ENCODE results near the gene SMYD3.

The SMYD3 gene

DNA sequence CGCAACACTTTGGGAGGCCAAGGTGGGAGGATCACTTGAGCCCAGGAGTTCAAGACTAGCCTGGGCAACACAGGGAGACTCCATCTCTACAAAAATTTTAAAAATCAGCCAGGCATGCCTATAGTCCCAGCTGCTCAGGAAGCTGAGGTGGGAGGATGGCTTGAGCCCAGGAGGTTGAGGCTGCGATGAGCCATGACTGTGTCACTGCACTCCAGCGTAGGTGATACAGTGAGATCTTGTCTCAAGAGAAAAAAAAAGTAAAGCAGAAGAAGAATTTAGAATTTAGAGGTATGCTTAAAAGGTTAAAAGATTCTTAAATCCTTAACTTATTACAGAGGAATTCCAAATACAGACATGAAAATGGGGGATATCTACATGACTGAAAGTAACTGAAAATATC lies 79.5 kb downstream of the SMYD3 start:
- DNase-seq: peak; percentile 19
- in situ Hi-C loops (cut with MboI; ENCODE audit: low pct_unique_long_range_greater_than_20kb, low sequenced_read_pairs): no loop called here

- no peak for DNase-seq
- in situ Hi-C loops (cut with MboI; ENCODE audit: low pct_unique_long_range_greater_than_20kb, low sequenced_read_pairs): no loop called here
Measured at GRCh38 chr1:246425895-246426294, 81.2 kb downstream of the SMYD3 start.

- no peak for DNase-seq
Measured at GRCh38 chr1:246425139-246425794, 81.8 kb downstream of the SMYD3 start.

GRCh38 chr1:246420300-246420699 lies 86.8 kb downstream of the SMYD3 start:
- in situ Hi-C loops (cut with MboI; ENCODE audit: low pct_unique_long_range_greater_than_20kb, low sequenced_read_pairs): no loop called here
- DNase-seq: no peak

More at GRCh38 chr1:246425139-246425794, 81.8 kb downstream of the SMYD3 start:
- in situ Hi-C loops (cut with MboI; ENCODE audit: low pct_unique_long_range_greater_than_20kb, low sequenced_read_pairs): no loop called here

DNA sequence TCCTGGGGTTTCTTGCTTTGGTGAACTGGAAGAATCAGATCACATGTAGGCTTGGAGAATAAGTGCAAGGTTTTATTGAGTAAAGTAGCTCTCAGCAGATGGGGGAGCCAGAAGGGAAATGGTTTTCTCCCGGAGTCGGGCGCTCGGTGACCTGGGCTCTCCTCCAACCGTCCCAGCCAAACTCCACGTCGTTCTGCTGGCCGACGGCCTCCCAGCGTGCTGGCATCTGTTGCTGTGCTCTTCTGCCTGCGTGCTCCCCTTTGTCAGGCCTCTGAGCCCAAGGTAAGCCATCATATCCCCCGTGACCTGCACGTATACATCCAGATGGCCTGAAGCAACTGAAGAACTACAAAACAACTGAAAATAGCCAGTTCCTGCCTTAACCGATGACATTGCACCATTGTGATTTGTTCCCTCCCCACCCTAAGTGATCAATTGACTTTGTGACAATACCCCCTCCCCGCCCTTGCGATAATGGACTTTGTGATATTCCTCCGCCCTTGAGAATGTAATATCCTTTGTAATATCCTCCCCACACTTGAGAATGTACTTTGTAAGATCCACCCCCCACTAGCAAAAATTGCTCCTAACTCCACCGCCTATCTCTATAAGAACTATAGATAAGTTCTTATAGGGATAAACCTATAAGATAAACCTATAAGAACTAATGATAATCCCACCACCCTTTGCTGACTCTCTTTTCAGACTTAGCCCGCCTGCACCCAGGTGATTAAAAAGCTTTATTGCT lies 88.3 kb downstream of the SMYD3 start:
- in situ Hi-C loops (cut with MboI; ENCODE audit: low pct_unique_long_range_greater_than_20kb, low sequenced_read_pairs): no loop called here
- DNase-seq: no peak

GRCh38 chr1:246417813-246418564 lies 89.1 kb downstream of the SMYD3 start:
- in situ Hi-C loops (cut with MboI; ENCODE audit: low pct_unique_long_range_greater_than_20kb, low sequenced_read_pairs): no loop called here
- DNase-seq: no peak

DNA sequence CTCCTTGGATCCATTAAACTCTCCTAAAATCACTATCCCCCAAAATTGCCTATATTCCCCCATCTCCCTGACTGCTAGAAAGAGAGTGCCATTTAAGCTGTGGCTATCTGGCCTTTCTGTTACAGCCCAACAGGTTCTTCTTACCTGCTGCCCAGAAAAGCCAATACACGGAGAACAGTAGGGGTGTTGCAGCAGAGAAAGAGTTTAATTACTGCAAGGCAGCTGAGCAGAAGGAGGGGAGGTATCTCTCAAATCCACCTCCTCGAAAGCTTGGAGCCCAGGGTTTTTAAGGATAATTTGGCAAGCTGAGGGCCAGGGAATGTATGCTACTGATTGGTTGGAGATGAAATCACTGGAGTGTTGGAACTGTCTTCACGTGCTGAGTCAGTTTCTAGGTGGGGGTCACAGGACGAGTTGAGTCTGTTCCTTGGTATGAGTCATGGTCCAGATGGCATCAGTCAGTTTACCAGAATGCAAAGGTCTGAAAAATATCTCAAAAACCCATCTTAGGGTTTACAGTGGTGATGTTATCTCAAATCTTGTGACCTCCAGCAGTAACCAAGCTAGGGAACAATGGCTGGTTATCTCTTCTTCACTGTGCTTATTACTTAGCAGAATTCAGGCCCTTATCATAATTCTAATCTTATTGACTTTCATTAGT lies 89.8 kb downstream of the SMYD3 start:
- DNase-seq: no peak
- in situ Hi-C loops (cut with MboI; ENCODE audit: low pct_unique_long_range_greater_than_20kb, low sequenced_read_pairs): no loop called here

- no peak for DNase-seq
Measured at GRCh38 chr1:246416261-246416660, 90.8 kb downstream of the SMYD3 start.

DNA sequence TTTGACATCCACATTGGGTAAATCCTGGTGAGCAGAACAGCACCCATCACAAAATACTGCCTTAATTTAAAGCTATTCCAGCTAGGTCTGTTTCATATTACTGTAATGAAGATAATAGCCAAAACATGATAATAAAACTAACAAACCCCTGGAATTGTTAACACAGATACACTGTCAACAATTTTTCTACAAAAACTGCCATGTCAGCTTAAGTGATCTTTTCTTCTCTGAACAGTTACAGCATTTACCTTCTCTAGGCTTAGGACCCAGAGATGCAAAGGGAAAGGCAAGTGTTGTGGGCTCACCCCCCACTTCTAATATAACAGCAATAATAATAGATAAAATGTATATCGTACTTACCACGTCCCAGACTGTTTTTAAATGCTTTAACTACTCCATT lies 92.1 kb downstream of the SMYD3 start:
- in situ Hi-C loops (cut with MboI; ENCODE audit: low pct_unique_long_range_greater_than_20kb, low sequenced_read_pairs): no loop called here
- no peak for DNase-seq

More at GRCh38 chr1:246416261-246416660, 90.8 kb downstream of the SMYD3 start:
- in situ Hi-C loops (cut with MboI; ENCODE audit: low pct_unique_long_range_greater_than_20kb, low sequenced_read_pairs): no loop called here

- no peak for DNase-seq
- in situ Hi-C loops (cut with MboI; ENCODE audit: low pct_unique_long_range_greater_than_20kb, low sequenced_read_pairs): no loop called here
Measured at GRCh38 chr1:246413430-246413829, 93.6 kb downstream of the SMYD3 start.

- no peak for DNase-seq
- in situ Hi-C loops (cut with MboI; ENCODE audit: low pct_unique_long_range_greater_than_20kb, low sequenced_read_pairs): no loop called here
Measured at GRCh38 chr1:246404078-246404477, 103.0 kb downstream of the SMYD3 start.

DNA sequence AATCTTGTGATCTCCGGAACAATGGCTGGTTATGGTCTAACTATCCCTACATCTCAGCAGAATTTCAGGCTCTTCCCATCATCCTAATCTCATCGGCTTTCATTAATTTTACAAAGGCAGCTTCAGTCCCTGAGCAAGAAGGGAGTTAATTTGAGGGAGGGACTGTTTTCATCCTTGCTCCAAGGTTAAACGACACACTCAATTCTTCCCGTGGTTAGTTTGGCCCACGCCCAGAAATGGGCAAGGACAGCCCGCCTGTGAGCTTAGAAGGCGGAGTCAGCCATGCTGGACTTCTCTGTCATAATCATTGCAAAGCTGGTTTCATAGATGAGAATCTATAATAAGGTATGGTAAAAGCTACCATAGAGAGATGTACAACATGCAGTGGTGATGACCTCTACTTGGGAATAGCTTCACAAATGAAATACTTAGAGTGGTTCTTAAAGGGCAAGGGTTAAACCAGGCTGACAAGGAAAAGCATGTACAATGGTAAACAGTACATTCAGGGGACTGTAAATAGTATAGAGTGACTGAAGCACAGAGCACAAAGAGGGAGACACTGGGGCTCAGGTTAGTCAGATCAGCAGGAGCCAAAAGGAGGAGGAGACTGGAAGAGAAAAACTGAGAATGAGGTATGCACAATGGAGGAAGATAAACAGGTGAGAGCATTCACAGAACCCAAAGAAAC lies 108.8 kb downstream of the SMYD3 start:
- in situ Hi-C loops (cut with MboI; ENCODE audit: low pct_unique_long_range_greater_than_20kb, low sequenced_read_pairs): no loop called here
- DNase-seq: no peak

DNA sequence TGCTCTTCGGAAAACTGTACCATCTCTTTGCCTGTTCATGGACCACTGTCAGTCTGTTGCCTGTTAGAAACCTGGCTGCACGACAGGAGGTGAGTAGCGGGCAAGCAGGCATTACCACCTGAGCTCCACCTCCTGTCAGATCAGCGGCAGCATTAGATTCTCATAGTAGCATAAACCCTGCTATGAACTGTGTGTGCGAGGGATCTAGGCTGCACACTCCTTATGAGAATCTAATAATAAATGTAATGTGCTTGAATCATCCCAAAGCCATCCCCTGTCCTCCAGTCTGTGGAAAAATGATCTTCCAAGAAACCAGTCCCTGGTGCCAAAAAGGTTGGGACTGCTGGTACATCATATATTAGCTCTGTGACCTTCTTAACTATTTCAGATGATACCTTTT lies 110.0 kb downstream of the SMYD3 start:
- no peak for DNase-seq
- in situ Hi-C loops (cut with MboI; ENCODE audit: low pct_unique_long_range_greater_than_20kb, low sequenced_read_pairs): no loop called here

GRCh38 chr1:246396322-246396721 lies 110.8 kb downstream of the SMYD3 start:
- in situ Hi-C loops (cut with MboI; ENCODE audit: low pct_unique_long_range_greater_than_20kb, low sequenced_read_pairs): no loop called here

GRCh38 chr1:246394121-246394520 lies 113.0 kb downstream of the SMYD3 start:
- DNase-seq: no peak
- in situ Hi-C loops (cut with MboI; ENCODE audit: low pct_unique_long_range_greater_than_20kb, low sequenced_read_pairs): no loop called here

More at GRCh38 chr1:246396322-246396721, 110.8 kb downstream of the SMYD3 start:
- no peak for DNase-seq

- DNase-seq: no peak
- in situ Hi-C loops (cut with MboI; ENCODE audit: low pct_unique_long_range_greater_than_20kb, low sequenced_read_pairs): no loop called here
Measured at GRCh38 chr1:246390855-246391254, 116.2 kb downstream of the SMYD3 start.

DNA sequence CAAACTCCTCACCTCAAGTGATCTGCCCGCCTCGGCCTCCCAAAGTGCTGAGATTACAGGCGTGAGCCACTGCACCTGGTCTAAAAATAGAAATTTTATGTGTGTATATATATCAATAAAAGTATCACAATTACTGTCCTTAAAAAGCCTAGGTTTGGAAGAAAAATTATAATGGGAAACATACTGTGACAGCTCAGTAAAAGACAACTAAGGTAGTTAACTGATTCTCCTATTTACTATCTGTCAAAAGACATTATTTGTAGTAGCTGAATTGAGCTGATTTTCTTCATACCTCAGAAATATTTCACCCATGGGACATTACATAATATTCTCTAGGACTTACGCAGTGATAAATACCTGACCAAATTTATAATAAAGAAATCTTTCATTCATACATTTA lies 122.5 kb downstream of the SMYD3 start:
- no peak for DNase-seq
- in situ Hi-C loops (cut with MboI; ENCODE audit: low pct_unique_long_range_greater_than_20kb, low sequenced_read_pairs): no loop called here

- no peak for DNase-seq
- in situ Hi-C loops (cut with MboI; ENCODE audit: low pct_unique_long_range_greater_than_20kb, low sequenced_read_pairs): no loop called here
Measured at GRCh38 chr1:246383791-246384190, 123.3 kb downstream of the SMYD3 start.

- DNase-seq: no peak
- in situ Hi-C loops (cut with MboI; ENCODE audit: low pct_unique_long_range_greater_than_20kb, low sequenced_read_pairs): no loop called here
Measured at GRCh38 chr1:246383239-246383589, 123.9 kb downstream of the SMYD3 start.

All from KBM-7 (cell line).